Omental fat pad (tissue), 4 donors: ENCODE measurements around the gene ARF1. TPM values are rescaled to one million over a fixed set of nuclear protein-coding genes. Genes with fewer than 3 reads are reported as not detected.

Source experiments
- ATAC-seq: fragments of 150-250 bp; one replicate; pipeline ENCODE4 v1.9.1; 2016; ENCODE audit warnings: mild to moderate bottlenecking, moderate library complexity; ENCODE audit not compliant: low FRiP score
- DNase-seq: peaks from one replicate; pipeline ENCODE4 v3.0.0-alpha.2; 2019; ENCODE audit warnings: low spot score
- CTCF ChIP-seq, 3 donors: fragments of 450-650 bp; IDR thresholded peaks; one replicate each; pipeline ENCODE4 v1.5.1; 2016 to 2017; ENCODE audit warnings: antibody characterized with exemption in 3 of 3, mild to moderate bottlenecking in 3 of 3, moderate library complexity in 2 of 3
- total RNA-seq, 4 donors: library from RNA; depleted of rRNA; stranded (reverse); fragments of >200 nt; gene quantifications; one replicate each; pipeline ENCODE4 v1.1.0, GENCODE V29; 2016

Gene ARF1
- total RNA-seq, 4 donors from 2014 or later: 273 to 440 (median 369) TPM

GRCh38 chr1:228044961-228045360 is 37.5 kb upstream of the ARF1 start:
- no peak for ATAC-seq
- no peak for TF ChIP-seq CTCF (IDR thresholded peaks at IDR 0.05)
- no peak for DNase-seq

GRCh38 chr1:228045405-228045804 is 37.1 kb upstream of the ARF1 start:
- TF ChIP-seq CTCF (IDR thresholded peaks at IDR 0.05): no peak
- DNase-seq: no peak
- ATAC-seq: no peak

GRCh38 chr1:228045871-228046270 is 36.6 kb upstream of the ARF1 start:
- DNase-seq (no peak), ATAC-seq (no peak)
- TF ChIP-seq CTCF (IDR thresholded peaks at IDR 0.05): no peak

GRCh38 chr1:228046421-228047182 is 35.9 kb upstream of the ARF1 start:
- no peak for DNase-seq
- ATAC-seq: no peak
- no peak for TF ChIP-seq CTCF (IDR thresholded peaks at IDR 0.05)

- no peak for TF ChIP-seq CTCF (IDR thresholded peaks at IDR 0.05)
- ATAC-seq: no peak
- DNase-seq: no peak
These were observed 35.4 kb upstream of the ARF1 start for GRCh38 chr1:228047183-228047466.

- TF ChIP-seq CTCF (IDR thresholded peaks at IDR 0.05): no peak
- DNase-seq: no peak
- no peak for ATAC-seq
These were observed 34.4 kb upstream of the ARF1 start for GRCh38 chr1:228048120-228048519.

- no peak for DNase-seq
- no peak for ATAC-seq
- no peak for TF ChIP-seq CTCF (IDR thresholded peaks at IDR 0.05)
These were observed 33.7 kb upstream of the ARF1 start for GRCh38 chr1:228048659-228049298.
